ENCODE measurements around the gene ZC3H12D. TPM values are rescaled to one million over a fixed set of nuclear protein-coding genes. Genes with fewer than 3 reads are reported as not detected.

The ZC3H12D gene
- total and polyA plus RNA-seq, 2 of the 13 experiments (the other 11 are each of a cell fraction or from before 2014, with no cell fraction given): 1.2 to 2.7 TPM

DNA sequence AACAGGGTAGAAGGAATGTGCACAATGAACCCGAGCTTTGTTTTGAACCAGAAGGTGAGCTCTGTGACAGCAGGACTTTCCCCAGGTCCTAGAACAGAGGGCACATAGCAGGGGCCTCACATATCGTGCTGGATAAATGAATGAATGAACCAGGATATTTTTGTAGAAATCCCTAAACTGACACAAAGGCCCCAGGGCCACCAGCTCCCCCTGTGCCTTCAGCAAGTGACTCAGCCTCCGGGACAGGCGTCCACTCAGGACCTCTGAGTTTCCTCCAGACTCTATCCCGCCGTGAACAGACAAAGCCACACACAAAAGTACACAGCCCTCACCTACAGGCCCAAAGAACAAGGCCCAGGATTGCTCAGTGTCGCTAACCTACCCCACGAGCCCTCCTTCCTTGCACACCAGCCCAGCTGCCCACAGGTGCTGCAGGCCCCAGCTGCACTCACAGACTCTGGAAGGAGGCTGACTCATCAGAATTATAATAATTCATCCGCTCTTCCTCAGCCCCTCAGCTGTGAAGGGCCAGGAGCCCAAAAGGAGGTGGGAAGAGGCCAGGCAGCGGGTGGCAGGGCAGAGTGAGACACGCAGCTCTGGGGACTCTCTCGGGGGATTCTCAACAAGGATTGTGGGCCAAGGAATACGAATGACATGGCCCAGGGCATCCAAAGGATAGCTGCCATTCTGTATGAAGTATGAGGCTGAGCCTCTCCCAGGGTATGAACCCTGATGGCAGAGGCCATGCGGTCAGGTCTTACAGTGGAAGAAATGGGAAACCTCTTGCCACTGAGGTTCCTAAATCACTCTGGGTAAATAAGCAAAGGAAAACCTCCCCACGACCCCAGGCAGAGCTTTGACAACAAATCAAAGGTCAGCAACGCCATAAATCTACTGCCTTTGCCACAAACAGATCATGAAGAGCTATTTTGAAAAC is 43.8 kb downstream of the ZC3H12D start (continued):
- TF ChIP-seq, protein P1, sequence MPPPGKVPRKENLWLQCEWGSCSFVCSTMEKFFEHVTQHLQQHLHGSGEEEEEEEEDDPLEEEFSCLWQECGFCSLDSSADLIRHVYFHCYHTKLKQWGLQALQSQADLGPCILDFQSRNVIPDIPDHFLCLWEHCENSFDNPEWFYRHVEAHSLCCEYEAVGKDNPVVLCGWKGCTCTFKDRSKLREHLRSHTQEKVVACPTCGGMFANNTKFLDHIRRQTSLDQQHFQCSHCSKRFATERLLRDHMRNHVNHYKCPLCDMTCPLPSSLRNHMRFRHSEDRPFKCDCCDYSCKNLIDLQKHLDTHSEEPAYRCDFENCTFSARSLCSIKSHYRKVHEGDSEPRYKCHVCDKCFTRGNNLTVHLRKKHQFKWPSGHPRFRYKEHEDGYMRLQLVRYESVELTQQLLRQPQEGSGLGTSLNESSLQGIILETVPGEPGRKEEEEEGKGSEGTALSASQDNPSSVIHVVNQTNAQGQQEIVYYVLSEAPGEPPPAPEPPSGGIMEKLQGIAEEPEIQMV (CRISPR knock-in tag; IDR thresholded peaks at IDR 0.05; ENCODE audit: low read depth): no peak
- TF ChIP-seq, protein P2, sequence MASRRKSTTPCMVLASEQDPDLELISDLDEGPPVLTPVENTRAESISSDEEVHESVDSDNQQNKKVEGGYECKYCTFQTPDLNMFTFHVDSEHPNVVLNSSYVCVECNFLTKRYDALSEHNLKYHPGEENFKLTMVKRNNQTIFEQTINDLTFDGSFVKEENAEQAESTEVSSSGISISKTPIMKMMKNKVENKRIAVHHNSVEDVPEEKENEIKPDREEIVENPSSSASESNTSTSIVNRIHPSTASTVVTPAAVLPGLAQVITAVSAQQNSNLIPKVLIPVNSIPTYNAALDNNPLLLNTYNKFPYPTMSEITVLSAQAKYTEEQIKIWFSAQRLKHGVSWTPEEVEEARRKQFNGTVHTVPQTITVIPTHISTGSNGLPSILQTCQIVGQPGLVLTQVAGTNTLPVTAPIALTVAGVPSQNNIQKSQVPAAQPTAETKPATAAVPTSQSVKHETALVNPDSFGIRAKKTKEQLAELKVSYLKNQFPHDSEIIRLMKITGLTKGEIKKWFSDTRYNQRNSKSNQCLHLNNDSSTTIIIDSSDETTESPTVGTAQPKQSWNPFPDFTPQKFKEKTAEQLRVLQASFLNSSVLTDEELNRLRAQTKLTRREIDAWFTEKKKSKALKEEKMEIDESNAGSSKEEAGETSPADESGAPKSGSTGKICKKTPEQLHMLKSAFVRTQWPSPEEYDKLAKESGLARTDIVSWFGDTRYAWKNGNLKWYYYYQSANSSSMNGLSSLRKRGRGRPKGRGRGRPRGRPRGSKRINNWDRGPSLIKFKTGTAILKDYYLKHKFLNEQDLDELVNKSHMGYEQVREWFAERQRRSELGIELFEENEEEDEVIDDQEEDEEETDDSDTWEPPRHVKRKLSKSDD (CRISPR knock-in tag; IDR thresholded peaks at IDR 0.05; ENCODE audit: low read depth): no peak
- no peak for TF ChIP-seq DNMT1 (CRISPR knock-in tag; IDR thresholded peaks at IDR 0.05)
- no peak for TF ChIP-seq ZNF678 (CRISPR knock-in tag; IDR thresholded peaks at IDR 0.05)
- no peak for TF ChIP-seq KLF13 (CRISPR knock-in tag; IDR thresholded peaks at IDR 0.05)
- no peak for TF ChIP-seq NFYC (CRISPR knock-in tag; IDR thresholded peaks at IDR 0.05)
- 0 out of 2 replicates have a peak, but pooled peaks have one; percentile 30 for TF ChIP-seq NRL (CRISPR knock-in tag; IDR thresholded peaks at IDR 0.05; ENCODE audit: borderline replicate concordance)
- TF ChIP-seq ZNF264 (CRISPR knock-in tag; IDR thresholded peaks at IDR 0.05): peak; percentile 57; the same call in 1 of the 2 replicates
- TF ChIP-seq, protein P3, sequence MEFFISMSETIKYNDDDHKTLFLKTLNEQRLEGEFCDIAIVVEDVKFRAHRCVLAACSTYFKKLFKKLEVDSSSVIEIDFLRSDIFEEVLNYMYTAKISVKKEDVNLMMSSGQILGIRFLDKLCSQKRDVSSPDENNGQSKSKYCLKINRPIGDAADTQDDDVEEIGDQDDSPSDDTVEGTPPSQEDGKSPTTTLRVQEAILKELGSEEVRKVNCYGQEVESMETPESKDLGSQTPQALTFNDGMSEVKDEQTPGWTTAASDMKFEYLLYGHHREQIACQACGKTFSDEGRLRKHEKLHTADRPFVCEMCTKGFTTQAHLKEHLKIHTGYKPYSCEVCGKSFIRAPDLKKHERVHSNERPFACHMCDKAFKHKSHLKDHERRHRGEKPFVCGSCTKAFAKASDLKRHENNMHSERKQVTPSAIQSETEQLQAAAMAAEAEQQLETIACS (CRISPR knock-in tag; IDR thresholded peaks at IDR 0.05): no peak
- no peak for TF ChIP-seq HES4 (CRISPR knock-in tag; IDR thresholded peaks at IDR 0.05; ENCODE audit: borderline replicate concordance)
- TF ChIP-seq ZNF431 (CRISPR knock-in tag; IDR thresholded peaks at IDR 0.05; ENCODE audit: borderline replicate concordance, low read depth): no peak
- TF ChIP-seq ZNF782 (CRISPR knock-in tag; IDR thresholded peaks at IDR 0.05; ENCODE audit: borderline replicate concordance): peak; percentile 52; the same call in 1 of the 2 replicates
- TF ChIP-seq ZNF407 (CRISPR knock-in tag; IDR thresholded peaks at IDR 0.05; ENCODE audit: not compliant biosample characterization): no peak
- TF ChIP-seq MATR3 (CRISPR knock-in tag; IDR thresholded peaks at IDR 0.05): no peak

Data from HepG2 (cell line).